Measurements from ENCODE around the gene PITPNB. TPM values are rescaled to one million over a fixed set of nuclear protein-coding genes. Genes with fewer than 3 reads are reported as not detected.

Gene PITPNB
- polyA plus RNA-seq, 2 donors = 22.1 to 39.8 TPM

- 85 to 87% methylated on average over 6 of the region's 6 CpGs for WGBS, 2 donors
- no peaks in the 10 kb centered on the region for H3K4me1 ChIP-seq (ENCODE audit: control insufficient read depth in 2 of 2, insufficient read depth in 2 of 2, low read length in 1 of 2)
- no peaks in the 10 kb centered on the region for H3K9me3 ChIP-seq (ENCODE audit: control insufficient read depth in 2 of 2, insufficient read depth in 1 of 2, low read depth in 1 of 2, low read length in 1 of 2)
- H3K36me3 ChIP-seq (ENCODE audit: control insufficient read depth in 2 of 2, insufficient read depth in 2 of 2, low read length in 1 of 2) = peaks cover 0 to 2% of the 10 kb centered on the region in 2 donors
- no peak overlapping the region for H3K27ac ChIP-seq (ENCODE audit: low read depth in 2 of 2, low read length in 1 of 2)
- H3K27me3 ChIP-seq (ENCODE audit: control insufficient read depth in 1 of 2, insufficient read depth in 2 of 2, low read length in 2 of 2) = no peaks in the 10 kb centered on the region
- H3K4me3 ChIP-seq (ENCODE audit: low read depth in 1 of 2, low read length in 2 of 2) = no peak overlapping the region
These were observed 44.9 kb downstream of the PITPNB start for GRCh38 chr22:27874185-27874584.

GRCh38 chr22:27873472-27873871 lies 45.6 kb downstream of the PITPNB start:
- Histone ChIP-seq H3K4me1 (ENCODE audit: control insufficient read depth in 2 of 2, insufficient read depth in 2 of 2, low read length in 1 of 2) (no peaks in the 10 kb centered on the region), H3K27me3 (ENCODE audit: control insufficient read depth in 1 of 2, insufficient read depth in 2 of 2, low read length in 2 of 2) (no peaks in the 10 kb centered on the region), H3K27ac (ENCODE audit: low read depth in 2 of 2, low read length in 1 of 2) (peak overlapping the region; percentile 15 to 16), H3K36me3 (ENCODE audit: control insufficient read depth in 2 of 2, insufficient read depth in 2 of 2, low read length in 1 of 2) (peaks cover 0 to 2% of the 10 kb centered on the region in 2 donors), H3K4me3 (ENCODE audit: low read depth in 1 of 2, low read length in 2 of 2) (no peak overlapping the region), H3K9me3 (ENCODE audit: control insufficient read depth in 2 of 2, insufficient read depth in 1 of 2, low read depth in 1 of 2, low read length in 1 of 2) (no peaks in the 10 kb centered on the region)
- 61% methylated on average over 2 of the region's 2 CpGs for WGBS, 2 donors

- no peak overlapping the region for H3K27ac ChIP-seq (ENCODE audit: low read depth in 2 of 2, low read length in 1 of 2)
- H3K4me3 ChIP-seq (ENCODE audit: low read depth in 1 of 2, low read length in 2 of 2) = no peak overlapping the region
- peaks cover 0 to 2% of the 10 kb centered on the region in 2 donors for H3K36me3 ChIP-seq (ENCODE audit: control insufficient read depth in 2 of 2, insufficient read depth in 2 of 2, low read length in 1 of 2)
- no peaks in the 10 kb centered on the region for H3K9me3 ChIP-seq (ENCODE audit: control insufficient read depth in 2 of 2, insufficient read depth in 1 of 2, low read depth in 1 of 2, low read length in 1 of 2)
- 94 to 95% methylated on average over 1 of the region's 1 CpG for WGBS, 2 donors
- no peaks in the 10 kb centered on the region for H3K27me3 ChIP-seq (ENCODE audit: control insufficient read depth in 1 of 2, insufficient read depth in 2 of 2, low read length in 2 of 2)
- H3K4me1 ChIP-seq (ENCODE audit: control insufficient read depth in 2 of 2, insufficient read depth in 2 of 2, low read length in 1 of 2) = peaks cover 0 to 2% of the 10 kb centered on the region in 2 donors
These were observed 46.6 kb downstream of the PITPNB start for GRCh38 chr22:27872488-27872887.

- no peak overlapping the region for H3K27ac ChIP-seq (ENCODE audit: low read depth in 2 of 2, low read length in 1 of 2)
- no peaks in the 10 kb centered on the region for H3K9me3 ChIP-seq (ENCODE audit: control insufficient read depth in 2 of 2, insufficient read depth in 1 of 2, low read depth in 1 of 2, low read length in 1 of 2)
- peaks cover 0 to 2% of the 10 kb centered on the region in 2 donors for H3K36me3 ChIP-seq (ENCODE audit: control insufficient read depth in 2 of 2, insufficient read depth in 2 of 2, low read length in 1 of 2)
- H3K4me1 ChIP-seq (ENCODE audit: control insufficient read depth in 2 of 2, insufficient read depth in 2 of 2, low read length in 1 of 2) = peaks cover 0 to 4% of the 10 kb centered on the region in 2 donors
- 87 to 90% methylated on average over 2 of the region's 2 CpGs for WGBS, 2 donors
- no peak overlapping the region for H3K4me3 ChIP-seq (ENCODE audit: low read depth in 1 of 2, low read length in 2 of 2)
- H3K27me3 ChIP-seq (ENCODE audit: control insufficient read depth in 1 of 2, insufficient read depth in 2 of 2, low read length in 2 of 2) = no peaks in the 10 kb centered on the region
These were observed 47.6 kb downstream of the PITPNB start for GRCh38 chr22:27871306-27872014.

- H3K36me3 ChIP-seq (ENCODE audit: control insufficient read depth in 2 of 2, insufficient read depth in 2 of 2, low read length in 1 of 2) = peaks cover 0 to 2% of the 10 kb centered on the region in 2 donors
- no peak overlapping the region for H3K4me3 ChIP-seq (ENCODE audit: low read depth in 1 of 2, low read length in 2 of 2)
- WGBS, 2 donors = 53 to 82% methylated on average over 2 of the region's 2 CpGs
- H3K27ac ChIP-seq (ENCODE audit: low read depth in 2 of 2, low read length in 1 of 2) = peak overlapping the region; percentile 17 to 66
- H3K27me3 ChIP-seq (ENCODE audit: control insufficient read depth in 1 of 2, insufficient read depth in 2 of 2, low read length in 2 of 2) = no peaks in the 10 kb centered on the region
- no peaks in the 10 kb centered on the region for H3K9me3 ChIP-seq (ENCODE audit: control insufficient read depth in 2 of 2, insufficient read depth in 1 of 2, low read depth in 1 of 2, low read length in 1 of 2)
- peaks cover under 1 to 4% of the 10 kb centered on the region in 2 donors for H3K4me1 ChIP-seq (ENCODE audit: control insufficient read depth in 2 of 2, insufficient read depth in 2 of 2, low read length in 1 of 2)
These were observed 48.5 kb downstream of the PITPNB start for GRCh38 chr22:27870234-27871191.

- H3K9me3 ChIP-seq (ENCODE audit: control insufficient read depth in 2 of 2, insufficient read depth in 1 of 2, low read depth in 1 of 2, low read length in 1 of 2) = no peaks in the 10 kb centered on the region
- peak overlapping the region; percentile 84 to 90 for H3K27ac ChIP-seq (ENCODE audit: low read depth in 2 of 2, low read length in 1 of 2)
- peaks cover 0 to 2% of the 10 kb centered on the region in 2 donors for H3K36me3 ChIP-seq (ENCODE audit: control insufficient read depth in 2 of 2, insufficient read depth in 2 of 2, low read length in 1 of 2)
- 57 to 64% methylated on average over 6 of the region's 6 CpGs for WGBS, 2 donors
- H3K4me3 ChIP-seq (ENCODE audit: low read depth in 1 of 2, low read length in 2 of 2) = no peak overlapping the region
- H3K4me1 ChIP-seq (ENCODE audit: control insufficient read depth in 2 of 2, insufficient read depth in 2 of 2, low read length in 1 of 2) = peaks cover 2 to 4% of the 10 kb centered on the region in 2 donors
- H3K27me3 ChIP-seq (ENCODE audit: control insufficient read depth in 1 of 2, insufficient read depth in 2 of 2, low read length in 2 of 2) = no peaks in the 10 kb centered on the region
These were observed 50.2 kb downstream of the PITPNB start for GRCh38 chr22:27868732-27869282.

GRCh38 chr22:27867953-27868731 lies 50.9 kb downstream of the PITPNB start:
- Histone ChIP-seq H3K9me3 (ENCODE audit: control insufficient read depth in 2 of 2, insufficient read depth in 1 of 2, low read depth in 1 of 2, low read length in 1 of 2) (no peaks in the 10 kb centered on the region), H3K36me3 (ENCODE audit: control insufficient read depth in 2 of 2, insufficient read depth in 2 of 2, low read length in 1 of 2) (peaks cover 0 to 2% of the 10 kb centered on the region in 2 donors), H3K27me3 (ENCODE audit: control insufficient read depth in 1 of 2, insufficient read depth in 2 of 2, low read length in 2 of 2) (no peaks in the 10 kb centered on the region), H3K4me1 (ENCODE audit: control insufficient read depth in 2 of 2, insufficient read depth in 2 of 2, low read length in 1 of 2) (peaks cover 2 to 4% of the 10 kb centered on the region in 2 donors), H3K27ac (ENCODE audit: low read depth in 2 of 2, low read length in 1 of 2) (peak overlapping the region; percentile 84 to 90), H3K4me3 (ENCODE audit: low read depth in 1 of 2, low read length in 2 of 2) (no peak overlapping the region)
- 50 to 56% methylated on average over 5 of the region's 5 CpGs for WGBS, 2 donors

- Histone ChIP-seq H3K36me3 (ENCODE audit: control insufficient read depth in 2 of 2, insufficient read depth in 2 of 2, low read length in 1 of 2) (peaks cover 0 to 5% of the 10 kb centered on the region in 2 donors), H3K9me3 (ENCODE audit: control insufficient read depth in 2 of 2, insufficient read depth in 1 of 2, low read depth in 1 of 2, low read length in 1 of 2) (no peaks in the 10 kb centered on the region), H3K4me3 (ENCODE audit: low read depth in 1 of 2, low read length in 2 of 2) (no peak overlapping the region), H3K27me3 (ENCODE audit: control insufficient read depth in 1 of 2, insufficient read depth in 2 of 2, low read length in 2 of 2) (no peaks in the 10 kb centered on the region), H3K27ac (ENCODE audit: low read depth in 2 of 2, low read length in 1 of 2) (peak overlapping the region; percentile 92 to 93), H3K4me1 (ENCODE audit: control insufficient read depth in 2 of 2, insufficient read depth in 2 of 2, low read length in 1 of 2) (peaks cover 2 to 4% of the 10 kb centered on the region in 2 donors)
- 33 to 38% methylated on average over 4 of the region's 4 CpGs for WGBS, 2 donors
These were observed 51.7 kb downstream of the PITPNB start for GRCh38 chr22:27867085-27867952.
